HT-29 (cell line): Measurements from ENCODE around the gene DONSON. TPM values are rescaled to one million over a fixed set of nuclear protein-coding genes. Genes with fewer than 3 reads are reported as not detected.

Source experiments
- DNase-seq: peaks from one replicate; pipeline ENCODE4 v3.0.0-alpha.2; 2015; ENCODE audit warnings: low spot score
- total RNA-seq: library from RNA; depleted of rRNA; stranded (reverse); fragments of >200 nt; shearing (Covaris generic); gene quantifications from 2 replicates; pipeline ENCODE4 v1.2.3, GENCODE V29; 2014; rRNA removed

Gene DONSON
- total RNA-seq, 1 experiment from 2014 or later = 19.4 TPM

DNA sequence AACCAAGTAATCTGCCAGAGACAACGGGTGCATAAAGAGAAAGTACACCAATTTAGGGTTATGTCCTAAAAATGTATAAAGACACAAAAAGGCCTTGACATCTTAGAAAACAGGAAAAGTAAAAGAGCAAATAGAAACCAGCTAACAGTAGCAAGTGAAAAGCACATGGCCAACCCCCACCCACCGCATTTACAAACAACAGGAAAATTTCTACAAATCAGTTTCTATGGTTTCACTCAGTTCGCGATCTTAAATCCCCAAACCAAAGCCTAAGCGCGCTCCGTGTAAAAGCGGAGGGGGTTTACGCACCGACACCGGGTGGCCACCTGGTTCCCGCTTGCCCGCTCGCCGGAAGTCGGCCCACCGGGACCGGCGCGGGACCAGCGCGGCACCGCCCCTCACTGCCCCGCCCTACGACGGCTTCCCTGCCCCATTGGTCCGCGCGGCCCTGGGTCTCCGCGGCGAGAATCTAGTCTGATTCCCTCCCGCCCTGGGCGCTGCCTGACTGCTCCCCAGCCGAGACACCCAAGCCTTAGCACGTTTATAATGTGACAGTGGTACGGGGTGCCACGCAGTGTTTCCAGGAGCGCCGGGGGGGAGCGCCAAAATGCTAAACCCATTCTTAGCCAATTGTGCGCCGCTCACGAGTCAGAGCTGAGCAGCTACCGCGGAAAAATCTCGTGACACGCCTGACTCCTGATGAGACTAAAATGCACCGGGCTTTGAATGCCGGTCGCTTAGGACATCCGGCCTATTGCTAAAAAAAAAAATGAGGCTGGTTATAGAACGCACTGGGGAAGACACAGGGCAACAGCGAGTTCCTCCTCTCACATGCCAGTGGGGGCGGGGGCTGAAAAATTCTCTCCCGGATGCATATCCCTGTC is 46.5 kb downstream of the DONSON start, which contains the start of gene GART:
Gene GART, minus strand, starts transcription at position 362 of the 884 bp plus-strand sequence. CDS start 2,802 bp downstream, outside the sequence.
- peak; percentile 80 for DNase-seq

DNA sequence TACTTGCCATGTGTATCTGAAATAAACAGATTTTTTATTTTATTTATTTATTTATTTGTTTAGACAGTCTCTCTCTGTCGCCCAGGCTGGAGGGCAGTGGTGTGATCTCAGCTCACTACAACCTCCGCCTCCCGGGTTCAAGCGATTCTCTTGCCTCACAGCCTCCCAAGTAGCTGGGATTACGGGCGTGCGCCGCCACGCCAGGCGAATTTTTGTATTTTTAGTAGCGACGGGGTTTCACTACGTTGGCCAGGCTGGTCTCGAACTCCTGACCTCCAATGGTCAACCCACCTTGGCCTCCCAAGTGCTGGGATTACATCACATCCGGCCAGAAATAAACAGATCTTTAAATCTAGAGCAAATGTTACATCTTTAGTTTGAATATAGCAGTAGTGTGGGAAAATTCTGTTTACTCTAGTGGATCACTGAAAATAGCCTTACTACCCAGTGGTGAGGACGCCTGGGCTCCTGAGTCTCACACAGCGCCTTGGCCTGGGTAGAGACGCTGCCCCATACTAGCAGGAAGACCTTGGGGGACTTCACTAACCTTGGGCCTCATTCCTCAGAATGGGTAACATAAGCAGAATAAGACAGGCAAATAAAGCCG is 47.3 kb downstream of the DONSON start:
- DNase-seq = peak; percentile 58

DNA sequence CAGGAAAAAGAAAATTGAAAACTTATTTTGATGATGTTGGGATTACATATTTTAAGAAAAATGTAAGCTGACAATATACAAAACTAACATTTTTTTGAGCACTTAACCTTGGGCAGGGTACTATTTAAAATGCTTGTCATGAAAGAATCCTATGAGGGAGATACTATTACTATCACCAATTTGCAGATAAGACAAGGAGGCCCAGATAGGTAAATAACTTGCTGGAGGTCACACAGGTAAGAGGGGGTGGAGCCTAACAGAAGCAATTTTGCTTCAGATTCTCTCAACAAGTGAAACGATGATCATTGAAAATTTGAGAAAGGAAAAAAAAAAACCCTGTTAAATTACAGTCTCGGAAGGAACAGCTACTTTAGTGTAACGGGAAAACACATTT is 47.8 kb downstream of the DONSON start:
- DNase-seq = peak; percentile 19

DNA sequence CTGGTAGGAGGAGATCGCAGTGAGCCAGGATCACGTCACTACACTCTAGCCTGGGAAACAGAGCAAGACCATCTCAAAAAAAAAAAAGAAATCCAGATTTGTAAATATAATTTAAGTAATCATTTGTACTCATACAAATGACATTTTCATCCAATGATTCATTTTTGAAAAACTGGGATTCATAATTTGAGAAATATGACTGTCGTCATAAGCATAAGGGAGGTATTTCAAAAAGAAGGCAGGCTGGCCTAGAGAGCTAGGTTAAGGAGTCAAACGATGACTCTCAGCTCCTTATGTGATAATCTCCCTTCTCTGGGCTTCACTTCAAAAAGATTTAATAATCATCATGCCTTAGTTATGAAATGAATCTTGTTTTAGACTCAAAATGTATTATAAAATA is 48.9 kb downstream of the DONSON start:
- DNase-seq = no peak

DNA sequence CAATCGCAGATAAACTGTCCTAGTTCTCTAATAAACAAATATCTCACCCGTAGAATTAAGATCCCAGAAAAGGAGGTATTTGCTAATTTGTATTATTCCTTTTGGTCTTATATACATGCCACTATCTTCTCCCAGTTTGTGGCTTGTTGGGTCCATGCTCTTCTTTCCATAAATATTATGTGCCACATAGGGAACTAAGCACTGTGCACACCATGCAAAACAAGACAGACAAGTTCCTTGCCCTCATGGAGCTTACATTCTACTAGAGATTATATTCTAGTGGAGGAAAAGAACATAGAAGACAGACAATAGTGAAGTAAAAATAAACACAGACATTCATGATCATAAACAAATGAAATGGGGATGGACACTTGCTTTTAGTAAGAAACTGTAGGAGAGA is 51.3 kb downstream of the DONSON start:
- no peak for DNase-seq

DNA sequence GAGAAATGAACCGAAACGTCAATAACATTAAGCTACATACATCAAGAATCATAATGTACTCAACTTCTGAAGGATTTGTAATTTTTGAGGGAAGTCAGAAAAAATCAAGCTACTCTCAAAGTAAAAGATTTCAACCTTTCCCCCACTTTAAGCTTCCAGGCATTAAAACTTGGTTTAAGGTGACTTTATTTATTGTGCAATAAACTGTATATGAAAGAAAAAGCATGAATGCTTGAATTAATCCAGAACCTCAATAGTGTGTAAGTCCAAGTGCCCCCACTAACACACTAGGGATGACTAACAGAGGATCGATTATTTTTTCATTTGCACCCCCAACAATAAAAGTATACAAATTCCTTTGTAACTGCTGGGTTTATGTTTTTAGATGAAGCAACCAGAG is 57.5 kb downstream of the DONSON start:
- no peak for DNase-seq

Other genes starting within 250 kb of the DONSON start
- gene IFNGR2, start 185.3 kb downstream of the DONSON start, total RNA-seq = 28.1 and 30.2 TPM in 2 replicates
- 7.0 and 8.0 TPM in 2 replicates for gene TMEM50B, start 108.7 kb downstream of the DONSON start, total RNA-seq
- 0.20 and 0.42 TPM in 2 replicates for gene DNAJC28, start 97.0 kb downstream of the DONSON start, total RNA-seq
- gene GART, start 46.6 kb downstream of the DONSON start, total RNA-seq = 57.6 and 59.4 TPM in 2 replicates
- gene SON, start 45.6 kb downstream of the DONSON start, total RNA-seq = 67.7 and 68.9 TPM in 2 replicates
- 3.4 and 8.1 TPM in 2 replicates for gene CRYZL1, start 53.1 kb upstream of the DONSON start, total RNA-seq
- gene ITSN1, start 53.8 kb upstream of the DONSON start, total RNA-seq = 12.4 and 19.6 TPM in 2 replicates